ENCODE measurements around the gene AMBP.
"Not testable (repeated sequence)": the region's sequence is repeated elsewhere in the genome, so short reads cannot be mapped to it uniquely, and the experiment has no call there.

The AMBP gene

DNA sequence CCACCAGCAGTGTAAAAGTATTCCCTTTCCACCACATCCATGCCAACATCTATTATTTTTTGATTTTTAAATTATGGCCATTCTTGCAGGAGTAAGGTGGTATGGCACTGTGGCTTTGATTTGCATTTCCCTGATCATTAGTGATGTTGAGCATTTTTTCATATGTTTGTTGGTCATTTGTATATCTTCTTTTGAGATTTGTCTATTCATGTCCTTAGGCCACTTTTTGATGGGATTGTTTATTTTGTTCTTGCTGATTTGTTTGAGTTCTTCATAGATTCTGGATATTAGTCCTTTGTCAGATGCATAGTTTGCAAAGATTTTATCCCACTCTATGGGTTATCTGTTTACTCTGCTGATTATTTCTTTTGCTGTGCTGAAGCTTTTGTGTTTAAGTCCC lies 34.4 kb downstream of the AMBP start:
- DNase-seq; intact Hi-C loops (cut with DNase I): not testable (repeated sequence)

DNA sequence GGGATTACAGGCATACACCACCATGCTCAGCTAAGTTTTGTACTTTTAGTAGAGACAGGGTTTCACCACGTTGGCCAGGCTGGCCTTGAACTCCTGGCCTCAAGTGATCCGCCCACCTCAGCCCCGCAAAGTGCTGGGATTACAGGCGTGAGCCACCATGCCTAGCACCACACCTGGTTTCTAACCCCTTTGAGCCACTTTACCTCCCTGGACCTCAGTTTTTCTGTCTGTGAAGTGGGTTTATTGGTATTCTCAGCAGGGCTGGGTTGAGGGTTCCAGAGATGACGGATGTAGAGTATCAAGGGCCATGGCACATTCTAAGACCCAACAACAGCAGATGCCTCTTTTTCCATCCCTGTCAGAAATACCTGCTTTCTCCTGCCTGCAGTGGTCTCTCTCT lies 38.6 kb downstream of the AMBP start:
- intact Hi-C loops (cut with DNase I), result no loop called here
- DNase-seq, result peak in 3 of 42 donors; percentile 9 to 12 (median 12)

DNA sequence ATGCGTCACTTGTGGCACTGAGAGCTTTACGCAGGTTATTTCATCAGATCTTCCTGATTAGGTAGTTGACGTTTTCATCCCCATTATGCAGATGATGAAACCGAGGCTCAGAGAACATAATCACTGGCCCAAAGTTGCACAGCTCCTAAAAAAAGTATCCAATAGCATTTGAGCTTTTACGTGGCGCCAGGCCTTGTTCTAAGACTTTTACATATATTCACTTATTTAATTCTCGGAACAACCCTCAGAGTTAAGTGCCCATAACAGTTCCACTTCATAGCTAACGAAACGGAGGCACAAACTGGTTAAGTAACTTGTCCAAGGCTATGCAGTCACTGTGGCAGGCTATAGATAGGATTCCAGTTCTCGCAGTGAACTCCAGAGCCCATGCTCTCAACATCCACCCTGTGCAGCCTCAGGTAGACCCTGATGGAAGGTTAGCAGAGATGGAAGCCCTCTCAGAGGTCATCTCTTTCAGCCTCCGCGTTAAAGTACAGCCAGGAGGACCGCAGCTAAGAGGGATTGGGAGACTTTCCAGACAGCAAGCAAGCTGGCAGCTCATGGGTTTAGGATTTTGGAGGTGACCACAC lies 39.3 kb downstream of the AMBP start:
- intact Hi-C loops (cut with DNase I), result no loop called here
- peak in 4 of 42 donors; percentile 2 to 33 (median 16) for DNase-seq

DNA sequence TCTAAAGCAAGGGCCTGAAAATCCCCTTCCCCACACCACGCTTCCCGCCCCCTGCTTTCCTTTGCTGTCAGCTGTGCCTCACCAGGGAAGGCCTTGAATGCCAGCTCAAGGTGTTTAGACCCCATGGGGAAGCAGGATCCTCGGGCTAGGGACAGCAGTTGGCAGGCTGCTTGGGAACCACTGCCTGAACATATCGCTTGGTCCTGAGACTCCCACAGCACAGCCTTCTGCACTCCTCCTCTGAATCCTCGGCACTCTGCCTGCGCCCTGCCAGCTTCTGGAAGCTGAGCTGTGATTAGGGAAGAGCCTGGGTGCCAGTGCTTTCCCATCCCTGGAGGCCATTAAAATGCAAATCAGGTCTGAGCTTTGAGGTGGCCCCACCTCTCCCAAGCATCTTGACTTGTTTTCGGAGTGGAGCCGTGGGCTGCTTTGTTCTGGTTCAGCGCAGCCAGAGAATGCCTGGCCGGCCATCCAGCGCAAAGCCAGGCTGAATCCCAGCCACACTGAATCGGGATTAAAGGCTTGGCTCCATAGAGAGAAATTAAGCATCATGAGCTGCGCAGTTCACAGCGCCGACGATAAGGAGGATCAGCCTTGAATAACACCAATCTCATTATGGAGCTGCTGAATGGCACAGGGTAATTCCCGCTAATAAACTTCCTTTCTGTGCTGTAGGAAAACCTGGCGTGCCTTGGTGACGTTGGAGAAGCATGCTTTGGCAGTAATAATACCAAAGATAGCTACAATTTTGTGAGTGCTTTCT lies 40.0 kb downstream of the AMBP start:
- DNase-seq, result peak in 9 of 42 donors; percentile 5 to 39 (median 18)
- intact Hi-C loops (cut with DNase I), result no loop called here

DNA sequence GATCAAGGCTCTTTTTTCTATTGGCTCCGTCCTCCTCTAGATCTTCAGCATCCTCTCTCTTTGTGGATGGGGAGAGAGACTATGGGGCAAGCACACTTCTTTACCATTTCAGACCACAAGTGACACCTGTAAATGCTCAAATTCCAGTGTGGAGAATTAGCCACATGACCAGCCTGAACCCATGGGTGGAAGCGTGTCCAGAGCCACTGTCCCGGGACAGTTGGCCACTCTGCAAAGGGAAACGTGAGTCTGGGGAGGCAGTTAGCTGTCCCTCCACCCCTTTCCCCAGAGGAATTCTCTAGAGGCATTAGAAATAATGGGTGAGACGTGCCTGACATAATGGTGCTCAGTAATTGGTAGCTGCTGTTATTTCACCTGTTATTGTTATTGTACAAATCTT lies 40.9 kb downstream of the AMBP start:
- DNase-seq, result peak in 2 of 42 donors; percentile 7 to 8
- intact Hi-C loops (cut with DNase I), result no loop called here

DNA sequence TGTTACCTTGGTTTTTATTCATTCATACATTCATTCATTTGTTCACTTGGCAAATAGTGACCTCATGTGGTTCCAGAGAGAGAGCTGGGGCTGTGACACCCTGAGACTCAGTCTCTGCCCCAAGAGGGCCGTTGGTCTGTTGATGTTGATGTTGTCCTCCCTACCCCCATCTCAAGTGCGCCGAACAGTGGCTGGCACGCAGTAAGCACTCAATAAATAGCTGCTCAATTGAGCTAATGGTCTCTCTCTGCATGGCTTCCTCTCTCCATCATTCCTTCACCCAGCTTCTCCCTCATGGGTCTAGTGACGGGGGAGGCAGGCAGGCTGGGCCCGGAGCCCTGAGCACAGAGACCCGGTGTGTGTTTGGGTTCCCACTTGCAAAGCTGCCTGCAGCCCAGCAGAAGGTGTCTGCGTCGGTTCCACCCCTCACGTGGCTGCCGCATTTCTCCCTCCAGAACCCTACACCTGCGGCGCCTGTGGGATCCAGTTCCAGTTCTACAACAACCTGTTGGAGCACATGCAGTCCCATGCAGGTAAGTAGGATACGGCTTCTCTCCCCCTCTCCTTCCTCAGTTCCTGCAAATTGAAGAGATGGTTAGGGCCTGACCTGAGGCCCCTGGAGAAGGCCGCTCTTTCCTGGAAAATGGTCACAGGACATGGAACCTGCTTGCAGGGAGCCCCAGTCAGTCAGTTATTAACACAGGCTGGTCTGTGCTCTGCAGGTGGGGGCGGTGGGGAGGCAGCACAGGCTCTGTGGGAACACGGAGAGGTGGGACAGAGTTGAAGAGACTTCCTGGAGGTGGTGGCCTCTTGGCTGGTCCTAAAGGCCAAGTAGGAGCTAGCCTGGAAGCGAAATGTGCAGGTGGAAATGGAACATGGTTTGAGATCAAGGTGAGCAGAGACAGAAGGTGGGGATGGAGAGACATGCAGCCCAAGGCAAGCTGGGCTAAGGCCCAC lies 42.0 kb downstream of the AMBP start:
- peak in 3 of 42 donors; percentile 18 to 31 (median 21) for DNase-seq
- intact Hi-C loops (cut with DNase I), result no loop called here

DNA sequence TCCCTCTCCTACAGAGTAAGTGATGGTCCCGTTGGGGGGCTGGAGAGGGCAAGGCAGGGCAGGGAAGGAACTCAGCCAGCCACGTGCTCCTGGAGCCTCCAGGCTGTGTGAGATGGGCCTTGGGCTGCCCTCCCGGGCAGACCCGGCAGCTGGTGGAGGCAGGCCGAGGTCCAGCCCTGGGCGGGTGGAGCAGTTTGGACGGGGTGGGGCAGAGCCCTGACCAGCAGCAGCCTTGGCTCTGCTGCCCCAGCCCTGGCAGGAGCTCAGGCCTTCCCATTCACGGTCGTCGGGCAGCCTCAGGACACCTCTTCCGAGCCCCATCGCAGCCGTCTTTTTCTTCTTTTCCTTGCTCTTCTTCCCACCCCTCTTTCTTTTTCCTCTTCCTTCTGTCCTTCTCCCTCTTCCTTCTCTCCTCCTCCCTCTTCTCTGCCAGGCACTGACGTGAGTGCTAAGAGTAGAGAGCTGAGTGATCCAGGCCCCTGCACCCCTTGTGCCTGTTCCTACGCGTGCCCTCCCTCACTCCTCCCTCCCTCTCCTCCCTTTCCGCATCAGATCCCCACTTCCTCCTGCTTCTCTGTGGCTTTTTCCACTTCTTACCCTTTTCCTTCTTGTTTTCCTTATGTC lies 42.8 kb downstream of the AMBP start:
- DNase-seq, result peak in 31 of 42 donors; percentile 14 to 71 (median 42)
- intact Hi-C loops (cut with DNase I), result no loop called here

DNA sequence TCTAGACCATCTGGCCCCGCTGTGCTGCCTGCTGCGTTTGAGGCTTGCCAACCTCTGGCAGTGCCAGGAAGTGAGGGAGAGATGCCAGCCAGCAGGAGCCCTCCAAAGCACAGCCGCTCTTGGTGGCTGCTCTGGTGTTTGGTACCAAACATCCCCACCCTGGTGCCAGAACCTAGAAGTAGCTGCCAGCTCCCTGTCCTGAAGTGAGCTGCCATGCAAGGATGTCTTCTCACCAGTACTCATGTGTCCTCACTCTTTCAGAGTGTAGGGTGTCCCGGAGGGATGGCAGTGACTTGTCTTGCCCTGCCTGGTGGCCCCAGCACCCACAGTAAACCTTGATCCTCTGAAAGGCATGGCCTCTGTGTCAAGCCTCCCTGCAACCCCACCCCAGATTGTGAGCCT lies 43.4 kb downstream of the AMBP start:
- peak in 35 of 42 donors; percentile 24 to 76 (median 47) for DNase-seq
- intact Hi-C loops (cut with DNase I), result loop anchor here (5.0 kb wide), 1 partner anchor 227 kb away; no protein-coding TSS in a partner anchor

DNA sequence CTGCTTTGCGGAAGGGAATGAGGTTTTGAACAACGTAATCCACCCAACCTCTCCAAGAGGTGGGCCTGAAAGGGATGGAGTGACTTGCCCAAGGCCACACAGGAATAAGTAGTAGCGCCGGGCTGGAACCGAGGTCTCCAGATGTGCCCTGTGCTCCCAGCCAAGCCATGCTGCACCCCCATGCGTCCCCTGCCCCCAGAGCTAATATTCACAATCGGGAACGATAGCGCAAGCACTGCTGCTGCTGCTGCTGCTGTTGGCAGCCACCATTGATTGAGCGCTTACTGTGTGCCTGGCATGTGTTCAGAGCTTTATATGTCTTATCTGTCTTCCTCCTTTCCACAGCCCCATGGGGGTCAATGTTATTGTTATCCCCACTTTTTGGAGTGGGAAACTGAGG lies 43.9 kb downstream of the AMBP start:
- intact Hi-C loops (cut with DNase I), result loop anchor here (5.0 kb wide), 1 partner anchor 227 kb away; no protein-coding TSS in a partner anchor
- DNase-seq, result peak in 2 of 42 donors; percentile 32 to 42

DNA sequence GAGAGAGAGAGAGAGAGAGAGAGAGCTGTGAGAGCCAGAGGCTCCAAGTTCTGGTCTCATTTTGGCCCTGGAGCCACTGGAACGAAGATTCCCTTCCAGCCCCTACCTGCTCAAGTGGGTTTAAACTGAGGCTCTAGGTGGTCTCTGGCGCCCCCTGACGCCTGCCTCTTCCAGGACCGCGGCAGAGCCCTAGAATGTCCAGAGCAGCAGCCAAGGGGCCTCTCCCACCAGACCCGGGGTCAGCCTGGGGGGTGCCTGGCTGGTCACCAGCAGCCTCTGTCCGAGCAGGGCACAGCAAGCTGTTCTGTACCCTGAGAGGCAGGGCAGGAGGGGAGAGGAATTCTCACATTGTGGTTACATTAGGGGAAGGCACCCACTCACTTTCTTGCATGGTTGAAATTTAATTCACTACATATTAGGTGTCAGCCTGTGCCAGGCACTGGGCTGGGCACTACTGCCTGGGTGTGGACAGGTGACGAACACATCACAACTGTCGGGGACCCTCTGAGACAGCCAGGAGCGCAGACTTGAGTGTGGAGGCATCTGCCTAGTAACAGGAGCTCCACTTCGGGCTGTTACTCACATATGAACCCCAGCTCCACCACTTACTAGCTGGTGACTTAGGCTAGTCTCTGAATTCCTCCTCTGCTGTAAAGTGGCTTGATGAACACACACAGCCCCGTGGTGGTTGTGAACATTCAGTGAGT lies 44.5 kb downstream of the AMBP start:
- DNase-seq, result peak in 34 of 42 donors; percentile 29 to 79 (median 54)
- intact Hi-C loops (cut with DNase I), result loop anchor here (5.0 kb wide), 1 partner anchor 226 kb away; no protein-coding TSS in a partner anchor

DNA sequence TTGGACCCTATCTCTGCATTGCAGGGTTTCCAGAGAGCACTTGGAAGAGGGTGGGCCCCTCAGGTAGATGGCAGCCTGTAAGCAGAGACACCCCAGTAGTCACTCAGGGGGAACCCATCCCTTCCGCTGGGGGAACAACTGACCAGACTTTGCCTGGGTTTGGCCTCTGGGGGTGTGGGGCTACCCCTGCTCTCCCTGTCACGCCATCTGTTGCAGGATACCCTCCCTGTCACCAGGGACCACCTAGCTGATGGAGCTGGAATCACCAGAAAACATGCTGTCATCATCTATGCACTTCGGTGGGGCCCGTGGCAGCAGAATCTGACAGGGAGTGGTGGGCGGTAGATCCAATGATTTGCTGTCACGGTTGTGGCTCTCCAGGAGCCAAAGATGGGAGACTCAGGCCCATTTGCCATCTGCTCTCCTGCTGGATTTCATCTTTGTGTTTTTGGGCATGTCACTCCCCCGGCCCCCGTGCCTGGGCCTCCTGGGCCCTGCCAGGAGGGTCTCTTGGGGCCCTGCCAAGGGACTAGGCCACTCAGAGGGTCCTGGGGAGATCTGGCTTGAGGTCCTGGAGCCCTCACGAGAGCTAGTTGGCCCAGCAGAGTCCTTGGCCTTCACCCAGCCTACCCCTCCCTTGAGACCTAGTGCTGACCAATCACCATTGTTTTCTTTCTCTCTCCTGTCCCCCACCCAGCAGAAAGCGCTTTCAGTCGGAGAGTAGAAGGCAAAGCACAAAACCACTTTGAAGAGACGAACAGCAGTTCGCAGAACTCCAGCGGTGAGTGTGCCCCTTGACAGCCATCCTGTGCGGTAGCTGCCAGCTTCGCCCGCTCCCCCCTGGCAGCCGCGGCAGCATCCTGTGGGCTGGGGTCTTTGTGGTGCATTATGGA lies 45.9 kb downstream of the AMBP start:
- DNase-seq, result peak in 2 of 42 donors; percentile 1 to 28

DNA sequence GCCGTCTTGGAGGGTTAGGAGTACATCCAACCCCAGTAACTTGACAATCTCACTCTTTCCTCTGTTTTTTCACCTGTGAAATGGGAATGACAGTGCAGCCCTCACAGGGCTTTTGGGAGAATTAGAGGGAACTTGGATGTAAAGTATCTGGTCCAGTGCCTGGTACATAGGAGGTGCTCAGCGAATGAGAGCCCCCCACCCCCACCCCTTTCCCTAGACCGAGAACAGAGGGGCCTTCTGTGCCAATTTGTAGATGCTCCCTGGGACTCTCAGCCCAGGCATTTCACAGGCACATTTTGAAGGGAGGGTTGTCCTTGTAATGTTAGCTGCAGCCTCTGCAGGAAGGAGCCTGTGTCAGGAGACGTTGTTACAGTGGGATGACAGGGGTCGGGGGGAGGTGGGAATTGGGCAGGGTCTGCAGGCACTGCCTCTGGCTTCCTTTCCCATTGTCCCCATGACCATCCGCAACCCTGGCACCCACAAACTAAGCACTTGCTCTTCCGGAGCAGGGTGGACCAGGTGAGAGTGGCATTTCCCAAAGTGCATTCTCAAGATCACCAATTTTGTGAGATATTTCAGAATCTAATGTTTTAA lies 47.0 kb downstream of the AMBP start:
- DNase-seq, result peak in 1 of 42 donors; percentile 25
- intact Hi-C loops (cut with DNase I), result loop anchor here (5.0 kb wide), 1 partner anchor 224 kb away; no protein-coding TSS in a partner anchor

More for the DNA sequence above, 45.9 kb downstream of the AMBP start:
- intact Hi-C loops (cut with DNase I), result loop anchor here (5.0 kb wide), 1 partner anchor 225 kb away; no protein-coding TSS in a partner anchor

DNA sequence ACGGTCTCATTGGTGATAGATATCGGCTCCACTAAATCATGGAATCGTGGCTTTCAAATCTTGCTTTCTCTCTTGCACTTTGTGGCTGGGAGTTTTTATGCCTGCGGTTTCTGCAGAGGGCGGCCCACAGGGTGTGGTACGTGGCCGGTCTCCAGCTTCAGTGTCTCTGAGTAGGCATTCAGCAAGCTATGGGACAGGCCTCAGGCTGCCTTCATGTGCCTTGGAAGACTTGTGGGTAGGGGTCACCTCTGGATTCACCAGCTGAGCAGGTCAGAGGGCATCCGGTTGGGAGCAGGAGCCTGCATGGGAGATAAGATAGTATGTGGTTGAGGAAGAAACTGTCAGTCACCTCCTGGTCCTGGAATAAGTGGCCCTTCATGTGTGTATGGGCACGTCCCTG lies 47.7 kb downstream of the AMBP start:
- no peak for DNase-seq
- intact Hi-C loops (cut with DNase I), result loop anchor here (5.0 kb wide), 1 partner anchor 223 kb away; no protein-coding TSS in a partner anchor

DNA sequence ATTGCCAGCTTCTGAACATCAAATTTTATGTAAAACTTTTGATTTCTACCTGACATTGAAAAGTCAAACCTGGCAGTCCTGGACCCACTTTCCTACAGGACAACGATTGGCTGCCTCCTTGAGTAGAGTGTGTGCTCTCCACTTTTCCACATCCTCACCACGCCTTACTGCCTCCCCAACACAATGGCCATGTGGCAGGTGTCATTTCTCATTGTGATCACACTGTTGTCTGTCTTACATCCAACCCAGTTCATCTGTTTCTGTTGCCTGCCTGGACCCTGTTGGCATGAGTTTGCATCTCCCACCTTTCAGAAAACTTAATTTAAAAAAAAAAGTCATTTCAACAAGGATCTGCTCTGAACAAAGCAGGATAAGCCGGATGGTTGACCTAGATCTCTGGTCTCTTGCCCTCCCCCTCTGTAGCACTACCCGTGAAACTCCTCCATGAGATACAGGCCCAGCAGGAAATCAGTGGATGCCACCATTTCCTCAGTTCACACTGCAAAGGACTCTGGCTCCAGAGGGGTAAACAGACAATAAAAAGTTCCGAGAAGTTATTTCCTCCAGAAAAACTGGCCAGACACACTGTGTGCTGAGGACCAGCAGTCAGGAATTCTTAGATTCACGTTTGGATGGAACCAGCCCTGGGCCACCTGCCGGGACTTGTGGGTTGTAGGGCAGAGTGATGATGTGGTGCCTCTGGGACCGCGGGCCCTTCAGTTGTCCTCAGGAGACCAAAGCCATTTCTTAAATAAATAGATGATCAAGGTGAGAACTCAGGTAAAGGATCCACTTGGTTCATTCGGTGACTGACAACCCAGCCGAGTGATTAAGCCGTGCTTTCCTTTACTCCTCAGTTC lies 48.6 kb downstream of the AMBP start:
- DNase-seq, result peak in 1 of 42 donors; percentile 36
- intact Hi-C loops (cut with DNase I), result loop anchor here (5.0 kb wide), 1 partner anchor 222 kb away; no protein-coding TSS in a partner anchor

DNA sequence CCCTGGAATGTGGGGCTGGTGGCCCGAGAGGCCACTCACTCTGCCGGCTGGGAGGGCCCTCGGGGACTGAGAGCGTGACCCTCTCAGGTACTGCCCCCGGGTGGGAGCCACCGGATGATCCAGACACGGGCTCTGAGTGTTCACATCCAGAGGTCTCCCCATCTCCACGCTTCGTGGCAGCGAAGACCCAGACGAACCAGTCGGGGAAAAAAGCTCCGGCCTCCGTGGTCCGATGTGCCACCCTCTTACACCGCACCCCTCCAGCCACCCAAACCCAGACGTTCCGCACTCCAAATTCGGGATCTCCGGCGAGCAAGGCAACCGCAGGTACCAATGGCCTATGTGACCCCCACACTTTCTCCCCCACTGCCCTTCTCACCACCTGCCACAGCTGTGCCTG lies 49.5 kb downstream of the AMBP start:
- intact Hi-C loops (cut with DNase I), result no loop called here
- peak in 2 of 42 donors; percentile 2 to 30 for DNase-seq

Measured in head of caudate nucleus (tissue), 42 donors.